Retinal pigment epithelial cell (primary cell): Measurements from ENCODE around the gene HSPB7.
A peak's percentile ranks its signal among the peaks of the same experiment; 100 is the strongest.

ENCODE experiments used
- DNase-seq: peaks from one replicate; pipeline ENCODE4 v3.0.0-alpha.2; 2010; ENCODE audit warnings: low read depth
- H3K4me3 ChIP-seq: 2 replicates; pipeline ENCODE4 v1.5.1; 2011; ENCODE audit warnings: mild to moderate bottlenecking, low read length, control low read depth, moderate library complexity
- CTCF ChIP-seq: conservative IDR thresholded peaks from 2 replicates; pipeline ENCODE4 v1.5.1; 2011; ENCODE audit warnings: low read depth, low read length, control low read depth, inconsistent platforms

The HSPB7 gene

GRCh38 chr1:16013220-16013907, 4.5 kb downstream of the HSPB7 start:
- H3K4me3 ChIP-seq: peak overlapping the region; percentile 29
- TF ChIP-seq CTCF: no peak
- peak; percentile 69 for DNase-seq

- DNase-seq: peak; percentile 58
- peak overlapping the region; percentile 29 for H3K4me3 ChIP-seq
- TF ChIP-seq CTCF: no peak
These were observed 5.1 kb downstream of the HSPB7 start for GRCh38 chr1:16012590-16013219.

GRCh38 chr1:16011936-16012589, 5.8 kb downstream of the HSPB7 start:
- no peak for DNase-seq
- no peak overlapping the region for H3K4me3 ChIP-seq
- TF ChIP-seq CTCF: no peak

- no peak for DNase-seq
- TF ChIP-seq CTCF: no peak
- no peak overlapping the region for H3K4me3 ChIP-seq
These were observed 7.0 kb downstream of the HSPB7 start for GRCh38 chr1:16010837-16011236.

GRCh38 chr1:16009678-16010077, 8.2 kb downstream of the HSPB7 start:
- no peak overlapping the region for H3K4me3 ChIP-seq
- TF ChIP-seq CTCF: no peak
- no peak for DNase-seq

GRCh38 chr1:16009030-16009460, 8.8 kb downstream of the HSPB7 start:
- DNase-seq: peak; percentile 15

More at GRCh38 chr1:16009030-16009460, 8.8 kb downstream of the HSPB7 start:
- peak; percentile 96 for TF ChIP-seq CTCF
- H3K4me3 ChIP-seq: no peak overlapping the region
